Right lobe of liver (tissue), 6 donors: ENCODE results near the gene CYFIP2. TPM values are rescaled to one million over a fixed set of nuclear protein-coding genes. Genes with fewer than 3 reads are reported as not detected.
"Not testable (repeated sequence)": the region's sequence is repeated elsewhere in the genome, so short reads cannot be mapped to it uniquely, and the experiment has no call there.

Source experiments
- ATAC-seq, 4 donors: fragments of 200-7000 bp; cut with Tn5 transposase; one replicate each; pipeline ENCODE4 v1.9.1; 2020; ENCODE audit warnings: mild to moderate bottlenecking in 4 of 4, moderate library complexity in 4 of 4
- DNase-seq, 3 donors: peaks; one replicate each; pipeline ENCODE4 v3.0.0-alpha.2; 2020
- H3K27ac ChIP-seq, 3 donors: fragments of 200-600 bp; one replicate each; pipeline ENCODE4 v1.8.0; 2022
- H3K27me3 ChIP-seq, 2 donors: fragments of 200-600 bp; one replicate each; pipeline ENCODE4 v1.8.0; 2022
- H3K36me3 ChIP-seq, 4 donors: fragments of 200-600 bp; sonication (generic) in 1 of 4; one replicate each; pipeline versions ENCODE4 v1.5.1 to v1.8.0; 2017 to 2022; ENCODE audit warnings: control low read depth in 1 of 4
- H3K4me1 ChIP-seq, 4 donors: fragments of 200-600 bp; sonication (generic) in 1 of 4; one replicate each; pipeline versions ENCODE4 v1.5.1 to v1.8.0; 2017 to 2022; ENCODE audit warnings: control low read depth in 1 of 4
- H3K4me3 ChIP-seq, 3 donors: fragments of 200-600 bp; one replicate each; pipeline ENCODE4 v1.8.0; 2022
- H3K9me3 ChIP-seq, 4 donors: fragments of 200-600 bp; sonication (generic) in 1 of 4; one replicate each; pipeline versions ENCODE4 v1.5.1 to v1.8.0; 2017 to 2022; ENCODE audit warnings: control low read depth in 1 of 4
- CTCF ChIP-seq, 4 donors: fragments of 200-600 bp in 3 of 4; fragments of 450-650 bp in 1 of 4; IDR thresholded peaks; one replicate each; pipeline versions ENCODE4 v1.5.1 to v1.8.0; 2016 to 2022; ENCODE audit warnings: antibody characterized with exemption in 4 of 4, mild to moderate bottlenecking in 2 of 4
- POLR2A ChIP-seq: fragments of 450-650 bp; IDR thresholded peaks from one replicate; pipeline ENCODE4 v1.6.1; 2017; ENCODE audit warnings: antibody characterized with exemption, mild to moderate bottlenecking
- WGBS: methylation state at CpG from one replicate; pipeline ENCODE4 v1.1.6; 2018; ENCODE audit warnings: low coverage, low lambda C conversion rate; ENCODE audit not compliant: insufficient coverage; ENCODE audit errors: missing lambda C conversion rate; 5-methylcytosine and 5-hydroxymethylcytosine counted together
- intact Hi-C, 2 donors: fragments of 100-400 bp; cut with DNase I; formaldehyde crosslinking; loops; one replicate each; pipeline versions ENCODE4 v1.11.2 to v1.14.1; 2022
- total RNA-seq, 6 experiments: library from RNA; depleted of rRNA in 2 of 6; stranded (reverse); fragments of >200 nt in 2 of 6; fragmentation: NEBNext Ultra II Directional in 3 of 6; extraction: Animal tissue kit (Norgen Biotek cat#: 25700) in 3 of 6; gene quantifications; one replicate each; pipeline versions ENCODE4 v1.1.0 to v1.2.4, GENCODE V29; 2016 to 2023
- donor health status: DM: no; HTN: yes; CAD: no.
- donor health status: DM: no; HTN: no; CAD: no.
- donor health status: DM: no; HTN: no; CAD: no.
- donor health status: DM: no; HTN: yes; CAD: no.
- donor health status: DM: no; HTN: yes; CAD: no.

CYFIP2 gene
- total RNA-seq, 6 experiments from 2014 or later = 20.6 to 89.1 (median 49.6) TPM

- no peaks in the 10 kb centered on the region for H3K27me3 ChIP-seq
- H3K4me3 ChIP-seq = no peak overlapping the region
- intact Hi-C loops = no loop called here
- ATAC-seq (no peak), DNase-seq (no peak)
- H3K27ac ChIP-seq = no peak overlapping the region
- no peaks in the 10 kb centered on the region for H3K4me1 ChIP-seq
- H3K9me3 ChIP-seq = no peaks in the 10 kb centered on the region
- TF ChIP-seq POLR2A (no peak), CTCF (IDR thresholded peaks at IDR 0.05) (no peak)
- WGBS = 82% methylated on average over 3 of the region's 3 CpGs
- no peaks in the 10 kb centered on the region for H3K36me3 ChIP-seq
Observed at GRCh38 chr5:157233515-157233914, 32.4 kb upstream of the CYFIP2 start.

GRCh38 chr5:157236423-157236822 is 29.5 kb upstream of the CYFIP2 start:
- no peaks in the 10 kb centered on the region for H3K9me3 ChIP-seq
- intact Hi-C loops = no loop called here
- H3K36me3 ChIP-seq = no peaks in the 10 kb centered on the region
- H3K4me1 ChIP-seq = no peaks in the 10 kb centered on the region
- ATAC-seq = no peak
- 83% methylated on average over 3 of the region's 3 CpGs for WGBS
- no peak overlapping the region for H3K4me3 ChIP-seq
- H3K27ac ChIP-seq = no peak overlapping the region
- DNase-seq = no peak
- TF ChIP-seq CTCF (IDR thresholded peaks at IDR 0.05) (no peak), POLR2A (no peak)
- H3K27me3 ChIP-seq = no peaks in the 10 kb centered on the region

GRCh38 chr5:157241483-157241882 is 24.4 kb upstream of the CYFIP2 start:
- H3K4me3 ChIP-seq = no peak overlapping the region
- H3K27me3 ChIP-seq = no peaks in the 10 kb centered on the region
- intact Hi-C loops = no loop called here
- 79% methylated on average over 4 of the region's 4 CpGs for WGBS
- H3K27ac ChIP-seq = no peak overlapping the region
- DNase-seq (no peak), ATAC-seq (no peak)
- TF ChIP-seq POLR2A (no peak), CTCF (IDR thresholded peaks at IDR 0.05) (no peak)
- H3K4me1 ChIP-seq = no peaks in the 10 kb centered on the region
- H3K9me3 ChIP-seq = no peaks in the 10 kb centered on the region
- H3K36me3 ChIP-seq = no peaks in the 10 kb centered on the region

GRCh38 chr5:157244704-157245103 is 21.2 kb upstream of the CYFIP2 start:
- not testable (repeated sequence) for ATAC-seq
- 33% methylated on average over 3 of the region's 7 CpGs for WGBS
- intact Hi-C loops = loop anchor here in 1 of 2 donors (5.0 kb wide), 1 partner anchor 78 kb away; no protein-coding TSS in a partner anchor

GRCh38 chr5:157245476-157245875 is 20.4 kb upstream of the CYFIP2 start:
- DNase-seq = no peak
- no peak overlapping the region for H3K4me3 ChIP-seq
- WGBS = 68% methylated on average over 3 of the region's 4 CpGs
- no peaks in the 10 kb centered on the region for H3K36me3 ChIP-seq
- H3K9me3 ChIP-seq = no peaks in the 10 kb centered on the region
- no peak for ATAC-seq
- H3K27ac ChIP-seq = no peak overlapping the region
- no peaks in the 10 kb centered on the region for H3K27me3 ChIP-seq
- TF ChIP-seq CTCF (IDR thresholded peaks at IDR 0.05) = no peak
- no peak for TF ChIP-seq POLR2A
- H3K4me1 ChIP-seq = no peaks in the 10 kb centered on the region
- intact Hi-C loops = loop anchor here in 1 of 2 donors (5.0 kb wide), 1 partner anchor 77 kb away; no protein-coding TSS in a partner anchor

More at GRCh38 chr5:157244704-157245103, 21.2 kb upstream of the CYFIP2 start:
- not testable (repeated sequence) for H3K27ac ChIP-seq, DNase-seq, H3K9me3 ChIP-seq, H3K36me3 ChIP-seq, H3K27me3 ChIP-seq, H3K4me1 ChIP-seq, H3K4me3 ChIP-seq
